HepG2 (cell line): ENCODE measurements around the gene SRSF3. TPM values are rescaled to one million over a fixed set of nuclear protein-coding genes. Genes with fewer than 3 reads are reported as not detected.

Experiments
- CEBPZ ChIP-seq: IDR thresholded peaks from 2 replicates; pipeline ENCODE4 v1.6.1; 2012; ENCODE audit warnings: low read length, improper control_type of control experiment
- DNMT1 ChIP-seq: sonication (generic); formaldehyde crosslinking; IDR thresholded peaks from 2 replicates; pipeline ENCODE4 v1.5.1; 2020; ENCODE audit warnings: mild to moderate bottlenecking, missing genetic modification reagents
- ELF3 ChIP-seq: IDR thresholded peaks from 2 replicates; pipeline ENCODE4 v1.6.1; 2016; ENCODE audit warnings: missing genetic modification reagents, missing compliant biosample characterization
- EP300 ChIP-seq, 3 experiments: sonication (generic) in 1 of 3; formaldehyde crosslinking in 1 of 3; IDR thresholded peaks; 2 replicates each; pipeline versions ENCODE4 v1.5.1 to v1.6.1; 2011 to 2020; ENCODE audit warnings: low read depth in 2 of 3, low read length in 2 of 3, borderline replicate concordance in 1 of 3, improper control_type of control experiment in 1 of 3, mild to moderate bottlenecking in 1 of 3, missing genetic modification reagents in 1 of 3, moderate library complexity in 1 of 3
- FOXA3 ChIP-seq: IDR thresholded peaks from 2 replicates; pipeline ENCODE4 v1.6.1; 2016; ENCODE audit warnings: missing genetic modification reagents, missing compliant biosample characterization
- FUBP1 ChIP-seq: sonication (generic); formaldehyde crosslinking; IDR thresholded peaks from 2 replicates; pipeline ENCODE4 v1.5.1; 2020; ENCODE audit warnings: missing genetic modification reagents, mild to moderate bottlenecking, borderline replicate concordance
- HINFP ChIP-seq: sonication (generic); formaldehyde crosslinking; IDR thresholded peaks from 2 replicates; pipeline ENCODE4 v1.4.0; 2020; ENCODE audit warnings: low read depth, mild to moderate bottlenecking, missing genetic modification reagents
- NFKB2 ChIP-seq: sonication (generic); formaldehyde crosslinking; IDR thresholded peaks from 2 replicates; pipeline ENCODE4 v1.4.0; 2020; ENCODE audit warnings: missing genetic modification reagents, borderline replicate concordance
- NR2C2 ChIP-seq: sonication (generic); formaldehyde crosslinking; IDR thresholded peaks from 2 replicates; pipeline ENCODE4 v1.4.0; 2020; ENCODE audit warnings: missing genetic modification reagents, mild to moderate bottlenecking, moderate library complexity, borderline replicate concordance
- PBX2 ChIP-seq: IDR thresholded peaks from 2 replicates; pipeline ENCODE4 v1.6.1; 2016; ENCODE audit warnings: control low read depth
- SALL1 ChIP-seq: sonication (generic); formaldehyde crosslinking; IDR thresholded peaks from 2 replicates; pipeline ENCODE4 v1.8.0; 2022; ENCODE audit warnings: mild to moderate bottlenecking, missing genetic modification reagents
- SOX6 ChIP-seq, 2 experiments: fragments of 450-650 bp in 1 of 2; sonication (generic) in 1 of 2; formaldehyde crosslinking in 1 of 2; IDR thresholded peaks; 2 replicates each; pipeline versions ENCODE4 v1.4.0 to v1.6.1; 2017 to 2020; ENCODE audit warnings: antibody characterized with exemption in 1 of 2, mild to moderate bottlenecking in 1 of 2, missing genetic modification reagents in 1 of 2
- TOE1 ChIP-seq: sonication (generic); formaldehyde crosslinking; IDR thresholded peaks from 2 replicates; pipeline ENCODE4 v1.4.0; 2020; ENCODE audit warnings: mild to moderate bottlenecking, missing genetic modification reagents
- ZBTB26 ChIP-seq: IDR thresholded peaks from 2 replicates; pipeline ENCODE4 v1.6.1; 2016; ENCODE audit warnings: missing compliant biosample characterization, missing genetic modification reagents, borderline replicate concordance
- ZKSCAN1 ChIP-seq: fragments of 150-350 bp; IDR thresholded peaks from 2 replicates; pipeline ENCODE4 v1.6.1; 2014; ENCODE audit warnings: low read length
- ZKSCAN8 ChIP-seq: IDR thresholded peaks from 2 replicates; pipeline ENCODE4 v1.6.1; 2016; ENCODE audit warnings: borderline replicate concordance, missing genetic modification reagents, missing compliant biosample characterization
- ZNF136 ChIP-seq: sonication (generic); formaldehyde crosslinking; IDR thresholded peaks from 2 replicates; pipeline ENCODE4 v1.8.1; 2022; ENCODE audit warnings: low read depth, mild to moderate bottlenecking, moderate library complexity, missing genetic modification reagents
- ZNF546 ChIP-seq: sonication (generic); formaldehyde crosslinking; conservative IDR thresholded peaks from 2 replicates; pipeline ENCODE4 v1.8.1; 2023; ENCODE audit warnings: mild to moderate bottlenecking, missing genetic modification reagents
- ZNF746 ChIP-seq: sonication (generic); formaldehyde crosslinking; IDR thresholded peaks from 2 replicates; pipeline ENCODE4 v1.8.0; 2022; ENCODE audit warnings: mild to moderate bottlenecking, missing genetic modification reagents
- ZNF83 ChIP-seq: sonication (generic); formaldehyde crosslinking; IDR thresholded peaks from 2 replicates; pipeline ENCODE4 v1.4.0; 2020; ENCODE audit warnings: missing genetic modification reagents, mild to moderate bottlenecking, borderline replicate concordance
- polyA plus RNA-seq, 8 experiments: library from polyadenylated mRNA; depleted of rRNA in 3 of 8; stranded (reverse) in 7 of 8; unstranded in 1 of 8; fragments of >200 nt; fragmentation: Illumina TruSeq in 4 of 8; extraction: Trizol in 4 of 8; gene quantifications; 2 replicates each; pipeline versions ENCODE4 v1.2.1 to v1.2.3, GENCODE V29; 2011 to 2016; ENCODE audit warnings: low read depth in 4 of 8, missing spikeins in 1 of 8, mixed read lengths in 1 of 8; ENCODE audit not compliant: insufficient read depth in 1 of 8
- total RNA-seq, 5 experiments: library from RNA; depleted of rRNA; stranded (reverse); fragments of >200 nt; fragmentation: Illumina TruSeq; extraction: Trizol; gene quantifications; 2 replicates each; pipeline ENCODE4 v1.2.3, GENCODE V29; 2016; ENCODE audit warnings: low read depth in 1 of 5

The SRSF3 gene
- total and polyA plus RNA-seq, 2 of the 13 experiments (the other 11 are each of a cell fraction or from before 2014, with no cell fraction given): 206 to 684 TPM

GRCh38 chr6:36641543-36641942 lies 47.4 kb downstream of the SRSF3 start (continued):
- TF ChIP-seq ZNF546 (CRISPR knock-in tag): no peak
- TF ChIP-seq ELF3: peak; percentile 65; the same call in 1 of the 2 replicates
- TF ChIP-seq SALL1 (CRISPR knock-in tag): peak; percentile 42; the same call in 1 of the 2 replicates
- no peak for TF ChIP-seq DNMT1 (CRISPR knock-in tag)
- TF ChIP-seq NFKB2 (CRISPR knock-in tag): no peak
- 0 out of 2 replicates have a peak, but pooled peaks have one; percentile 52 for TF ChIP-seq NR2C2 (CRISPR knock-in tag)
- no peak for TF ChIP-seq HINFP (CRISPR knock-in tag)
- TF ChIP-seq ZNF83 (CRISPR knock-in tag): no peak
- no peak for TF ChIP-seq FUBP1
- no peak for TF ChIP-seq ZNF746 (CRISPR knock-in tag)
- no peak for TF ChIP-seq PBX2
- no peak for TF ChIP-seq TOE1 (CRISPR knock-in tag)
- no peak for TF ChIP-seq ZKSCAN1
- TF ChIP-seq ZKSCAN8: no peak
- TF ChIP-seq EP300 (IDR thresholded peaks at IDR 0.05; ENCODE audit: low read depth in 2 of 2, low read length in 2 of 2): peak in 1 of 2 experiments; percentile 30; a peak in 1 of 4 replicates
- no peak for TF ChIP-seq EP300 (CRISPR knock-in tag; IDR thresholded peaks at IDR 0.05; ENCODE audit: borderline replicate concordance)
- no peak for TF ChIP-seq ZBTB26
- TF ChIP-seq FOXA3 (CRISPR knock-in tag): no peak
- no peak for TF ChIP-seq ZNF136 (CRISPR knock-in tag)
- TF ChIP-seq SOX6 (IDR thresholded peaks at IDR 0.05): no peak
- no peak for TF ChIP-seq SOX6 (CRISPR knock-in tag; IDR thresholded peaks at IDR 0.05)
- no peak for TF ChIP-seq CEBPZ
